ENCODE measurements around the gene GBP4. TPM values are rescaled to one million over a fixed set of nuclear protein-coding genes. Genes with fewer than 3 reads are reported as not detected.

The GBP4 gene
- total RNA-seq, 1 experiment from 2014 or later: not detected

DNA sequence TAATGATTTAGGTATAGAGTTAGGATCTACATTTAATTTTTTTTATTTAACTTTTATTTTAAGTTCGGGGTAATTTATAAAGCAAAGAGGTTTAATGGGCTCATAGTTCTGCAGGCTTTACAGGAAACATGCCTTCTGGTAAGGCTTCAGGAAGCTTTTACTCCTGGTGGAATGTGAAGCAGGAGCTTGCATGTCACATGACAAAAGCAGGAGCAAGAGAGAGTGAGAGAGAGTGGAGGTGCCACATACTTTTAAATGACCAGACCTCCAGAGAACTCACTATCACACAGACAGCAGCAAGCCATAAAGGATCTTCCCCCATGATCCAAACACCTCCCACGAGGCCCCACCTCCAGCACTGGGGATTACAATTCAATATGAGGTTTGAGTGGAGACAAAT is 55.3 kb downstream of the GBP4 start:
- no peaks in the 10 kb centered on the region for H4K20me1 ChIP-seq (ENCODE audit: insufficient read depth, low read depth, low read length)
- no peak overlapping the region for H2AFZ ChIP-seq (ENCODE audit: low read length)
- no peaks in the 10 kb centered on the region for H3K79me2 ChIP-seq (ENCODE audit: low read length)
- no peaks in the 10 kb centered on the region for H3K36me3 ChIP-seq (ENCODE audit: insufficient read depth, low read length)
- H3K9me2 ChIP-seq (replicated peaks; ENCODE audit: insufficient read depth, low read length): no peaks in the 10 kb centered on the region
- DNase-seq: no peak
- no peaks in the 10 kb centered on the region for H3K9me3 ChIP-seq (ENCODE audit: low read length)
- no peaks in the 10 kb centered on the region for H3K27me3 ChIP-seq (ENCODE audit: low read length)
- no peak overlapping the region for H3K9ac ChIP-seq (ENCODE audit: low read length)
- H3K27ac ChIP-seq (ENCODE audit: low read length): no peak overlapping the region
- H3K4me3 ChIP-seq (ENCODE audit: low read length): no peak overlapping the region
- no peaks in the 10 kb centered on the region; the same call in 1 of the 2 replicates for H3K4me1 ChIP-seq (ENCODE audit: low read length)
- H3K4me2 ChIP-seq (ENCODE audit: low read depth, low read length, poor library complexity, severe bottlenecking): no peak overlapping the region

DNA sequence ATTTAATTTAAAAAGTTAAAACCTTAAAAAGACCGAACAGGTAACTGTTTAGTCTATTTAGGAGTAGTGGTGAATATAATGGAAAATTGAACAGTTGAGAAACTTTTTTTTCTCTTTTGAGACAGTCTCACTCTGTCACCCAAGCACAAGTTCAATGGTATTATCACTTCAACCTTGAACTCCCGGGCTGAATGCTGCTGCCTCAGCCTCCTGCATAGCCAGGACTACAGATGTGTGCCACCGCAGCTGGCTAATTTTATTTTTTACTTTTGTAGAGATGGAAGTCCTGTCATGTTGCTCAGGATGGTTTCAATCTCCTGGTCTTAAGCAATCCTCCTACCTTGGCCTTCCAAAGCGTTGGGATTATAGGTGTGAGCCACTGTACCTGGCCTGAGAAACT is 56.6 kb downstream of the GBP4 start:
- no peaks in the 10 kb centered on the region for H3K79me2 ChIP-seq (ENCODE audit: low read length)
- no peaks in the 10 kb centered on the region for H3K9me2 ChIP-seq (replicated peaks; ENCODE audit: insufficient read depth, low read length)
- no peak overlapping the region for H3K27ac ChIP-seq (ENCODE audit: low read length)
- H3K4me2 ChIP-seq (ENCODE audit: low read depth, low read length, poor library complexity, severe bottlenecking): no peak overlapping the region
- H3K36me3 ChIP-seq (ENCODE audit: insufficient read depth, low read length): no peaks in the 10 kb centered on the region
- H3K4me1 ChIP-seq (ENCODE audit: low read length): no peaks in the 10 kb centered on the region; the same call in 1 of the 2 replicates
- no peaks in the 10 kb centered on the region for H3K27me3 ChIP-seq (ENCODE audit: low read length)
- H3K4me3 ChIP-seq (ENCODE audit: low read length): no peak overlapping the region
- DNase-seq: no peak
- H3K9me3 ChIP-seq (ENCODE audit: low read length): no peaks in the 10 kb centered on the region
- H4K20me1 ChIP-seq (ENCODE audit: insufficient read depth, low read depth, low read length): no peaks in the 10 kb centered on the region
- H2AFZ ChIP-seq (ENCODE audit: low read length): no peak overlapping the region
- H3K9ac ChIP-seq (ENCODE audit: low read length): no peak overlapping the region

DNA sequence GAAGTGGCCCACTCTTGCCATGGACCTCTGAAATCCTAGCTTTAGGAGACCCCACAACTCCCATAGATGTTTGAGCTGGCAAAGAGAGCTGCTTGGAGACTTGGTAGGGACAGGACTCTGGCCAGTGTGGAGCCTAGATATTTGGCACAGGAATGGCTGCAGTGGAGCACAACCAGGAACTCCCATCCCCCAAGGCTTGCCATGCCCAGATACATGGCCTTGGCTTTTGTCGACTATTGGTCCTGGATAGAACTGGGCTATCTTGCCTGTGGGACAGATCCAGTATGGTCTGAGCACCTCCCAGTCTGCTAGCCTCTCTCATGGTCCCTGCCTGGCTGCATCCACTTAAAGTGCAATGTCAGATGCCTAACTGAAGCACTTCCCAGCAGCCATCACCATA is 65.0 kb downstream of the GBP4 start:
- Histone ChIP-seq H3K9me3 (ENCODE audit: low read length) (no peaks in the 10 kb centered on the region), H3K27me3 (ENCODE audit: low read length) (no peaks in the 10 kb centered on the region)

More for the DNA sequence above, 65.0 kb downstream of the GBP4 start:
- no peak for DNase-seq
- Histone ChIP-seq H3K4me2 (ENCODE audit: low read depth, low read length, poor library complexity, severe bottlenecking) (no peak overlapping the region), H4K20me1 (ENCODE audit: insufficient read depth, low read depth, low read length) (no peaks in the 10 kb centered on the region), H3K9me2 (replicated peaks; ENCODE audit: insufficient read depth, low read length) (no peaks in the 10 kb centered on the region), H3K4me1 (ENCODE audit: low read length) (no peaks in the 10 kb centered on the region), H3K4me3 (ENCODE audit: low read length) (no peak overlapping the region), H3K36me3 (ENCODE audit: insufficient read depth, low read length) (no peaks in the 10 kb centered on the region), H3K9ac (ENCODE audit: low read length) (no peak overlapping the region), H3K79me2 (ENCODE audit: low read length) (no peaks in the 10 kb centered on the region), H3K27ac (ENCODE audit: low read length) (no peak overlapping the region), H2AFZ (ENCODE audit: low read length) (no peak overlapping the region)

Other genes starting within 250 kb of the GBP4 start
- gene KYAT3, start 206.3 kb downstream of the GBP4 start, total RNA-seq (2014; rRNA removed; shearing (Covaris generic); ENCODE audit: low replicate concordance): 19.1 and 36.0 TPM in 2 replicates
- 10.3 and 10.6 TPM in 2 replicates for gene RBMXL1, start 206.3 kb downstream of the GBP4 start, total RNA-seq (2014; rRNA removed; shearing (Covaris generic); ENCODE audit: low replicate concordance)
- gene GBP3, start 176.1 kb downstream of the GBP4 start, total RNA-seq (2014; rRNA removed; shearing (Covaris generic); ENCODE audit: low replicate concordance): 2.7 and 3.2 TPM in 2 replicates
- gene GBP1, start 133.7 kb downstream of the GBP4 start, total RNA-seq (2014; rRNA removed; shearing (Covaris generic); ENCODE audit: low replicate concordance): 0.29 and 0.34 TPM in 2 replicates
- gene GBP2, start 72.8 kb downstream of the GBP4 start, total RNA-seq (2014; rRNA removed; shearing (Covaris generic); ENCODE audit: low replicate concordance): not detected in 2 replicates
- not detected in 2 replicates for gene GBP7, start 22.9 kb downstream of the GBP4 start, total RNA-seq (2014; rRNA removed; shearing (Covaris generic); ENCODE audit: low replicate concordance)
- gene GBP5, start 73.9 kb upstream of the GBP4 start, total RNA-seq (2014; rRNA removed; shearing (Covaris generic); ENCODE audit: low replicate concordance): not detected in 2 replicates
- not detected in 2 replicates for gene GBP6, start 165.1 kb upstream of the GBP4 start, total RNA-seq (2014; rRNA removed; shearing (Covaris generic); ENCODE audit: low replicate concordance)

All from Karpas-422 (cell line).